Activated naive CD4-positive, alpha-beta T cell treated with anti-CD3 and anti-CD28 coated beads, Interleukin-2, amount 50 U/mL, for 16 hours (primary cell): Measurements from ENCODE around the gene CR1L.
"Not testable (repeated sequence)": the region's sequence is repeated elsewhere in the genome, so short reads cannot be mapped to it uniquely, and the experiment has no call there.

Source experiments
- DNase-seq: peaks from one replicate; pipeline ENCODE4 v3.0.0-alpha.2; 2020

The CR1L gene

DNA sequence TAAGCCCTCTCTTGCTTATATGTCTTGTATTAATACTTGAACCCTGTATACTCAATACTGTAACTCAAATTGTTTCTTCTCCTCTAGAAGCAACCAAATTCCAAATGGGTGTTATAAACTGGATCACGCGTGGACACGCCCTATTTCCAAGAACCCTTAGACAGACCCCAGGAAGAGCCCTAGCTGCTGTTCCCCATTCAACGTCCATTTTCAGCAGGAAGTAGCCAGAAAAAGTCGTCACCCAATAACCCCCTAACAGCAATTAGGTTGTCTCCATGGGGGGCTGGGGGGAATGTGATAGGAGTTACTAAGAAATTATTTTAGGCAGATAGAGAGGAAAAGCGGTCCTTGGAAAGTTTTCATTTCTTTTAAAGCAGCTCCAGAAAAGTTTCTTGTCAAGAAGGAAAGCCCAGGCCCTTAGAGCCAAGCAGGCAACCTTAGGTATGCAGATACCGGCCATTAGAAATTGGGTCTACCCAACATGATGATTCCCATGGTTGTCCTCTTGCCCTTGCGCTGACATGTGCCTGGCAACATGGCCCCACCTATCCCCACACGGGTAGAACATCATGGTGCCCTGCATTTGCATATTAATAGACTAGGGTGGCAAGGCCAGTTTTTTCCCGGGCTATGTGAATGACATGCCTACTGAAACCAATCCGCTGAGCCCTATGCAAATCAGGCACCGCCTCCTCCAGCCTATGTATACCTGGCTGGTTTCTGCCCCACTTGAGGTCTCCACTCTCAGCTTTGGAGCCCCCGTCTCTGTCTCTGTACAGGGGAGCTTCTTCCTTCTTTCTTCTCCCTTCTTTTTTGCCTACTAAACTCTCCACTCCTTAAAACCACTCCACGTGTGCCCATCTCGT, 102.9 kb downstream of the CR1L start:
- DNase-seq, result no peak

DNA sequence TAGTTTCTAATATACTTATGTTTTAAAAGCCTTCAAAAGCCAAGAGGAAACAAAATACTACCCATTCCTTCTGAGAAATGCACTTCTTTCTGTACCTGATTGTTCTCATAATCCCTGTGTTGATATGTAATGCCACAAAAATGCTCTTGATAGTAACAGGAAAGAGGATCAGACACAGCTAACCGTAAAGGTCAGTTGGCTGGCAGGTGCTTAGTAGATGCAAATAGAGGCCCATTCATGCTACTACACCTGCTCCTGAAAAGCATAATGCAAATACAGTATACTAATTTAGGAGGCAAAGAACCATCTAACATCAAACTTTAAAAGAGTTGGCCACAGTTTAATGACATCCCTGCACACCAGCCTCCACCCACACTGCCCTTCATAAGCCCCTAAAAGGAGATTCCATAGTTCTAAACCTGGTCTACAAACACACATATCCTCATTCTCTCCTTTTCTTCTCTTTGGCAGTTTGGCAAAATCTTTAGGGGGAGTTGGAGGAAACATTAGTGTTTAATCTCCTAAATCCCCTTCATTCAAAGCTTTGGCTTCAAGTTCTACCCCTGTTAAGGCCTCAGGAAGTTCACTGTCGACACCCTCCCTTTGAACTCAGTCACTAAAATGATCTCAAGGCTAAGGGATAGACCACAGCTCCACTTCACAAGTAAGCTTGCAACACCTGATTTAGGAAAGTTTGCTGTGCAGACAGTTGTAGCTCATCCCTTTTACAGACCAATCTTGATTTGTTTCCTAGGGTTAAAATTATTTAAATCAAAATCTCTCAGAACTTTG, 104.0 kb downstream of the CR1L start:
- DNase-seq, result no peak

DNA sequence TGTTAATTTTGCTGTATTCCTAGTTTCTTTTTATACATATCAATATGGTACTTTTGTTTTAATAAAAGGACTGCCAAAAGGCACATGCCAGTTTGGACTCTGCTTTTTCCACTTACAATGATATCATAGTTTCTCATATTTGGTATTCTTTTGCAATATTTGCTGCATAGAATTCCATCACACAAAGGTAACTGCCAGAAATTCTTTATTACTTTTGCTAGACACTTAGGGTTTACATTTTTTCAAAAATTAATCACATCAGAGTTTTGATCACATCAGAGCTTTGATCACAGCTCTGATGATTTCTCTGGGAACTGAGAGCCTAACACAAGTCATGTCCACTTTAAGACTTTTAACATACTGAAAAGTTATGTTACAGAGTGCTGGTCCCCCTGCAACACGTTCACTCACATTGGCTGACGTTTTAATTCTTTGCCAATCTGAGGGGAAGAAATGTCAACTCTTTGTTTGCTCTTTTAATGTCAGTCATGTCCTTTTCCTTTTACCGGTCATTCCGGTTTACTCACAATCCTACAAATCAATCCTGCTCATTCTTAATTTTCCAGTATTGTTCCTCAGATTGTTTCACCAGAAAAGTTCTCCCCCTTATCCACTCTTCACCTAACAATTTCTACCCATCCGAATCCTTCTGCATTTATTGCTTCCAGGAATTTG, 105.8 kb downstream of the CR1L start:
- no peak for DNase-seq

- not testable (repeated sequence) for DNase-seq
Measured at GRCh38 chr1:207751463-207751789, 106.5 kb downstream of the CR1L start.

- peak; percentile 95 for DNase-seq
Measured at GRCh38 chr1:207751790-207752455, 107.0 kb downstream of the CR1L start, which contains the start of gene CD46. Gene CD46 (plus strand): TSS chr1:207752054. CDS start chr1:207752213, 159 bp downstream.

GRCh38 chr1:207752456-207752998, 107.6 kb downstream of the CR1L start:
- peak; percentile 42 for DNase-seq

- DNase-seq, result no peak
Measured at GRCh38 chr1:207753611-207754010, 108.7 kb downstream of the CR1L start.

- no peak for DNase-seq
Measured at GRCh38 chr1:207754011-207754410, 109.1 kb downstream of the CR1L start.

DNA sequence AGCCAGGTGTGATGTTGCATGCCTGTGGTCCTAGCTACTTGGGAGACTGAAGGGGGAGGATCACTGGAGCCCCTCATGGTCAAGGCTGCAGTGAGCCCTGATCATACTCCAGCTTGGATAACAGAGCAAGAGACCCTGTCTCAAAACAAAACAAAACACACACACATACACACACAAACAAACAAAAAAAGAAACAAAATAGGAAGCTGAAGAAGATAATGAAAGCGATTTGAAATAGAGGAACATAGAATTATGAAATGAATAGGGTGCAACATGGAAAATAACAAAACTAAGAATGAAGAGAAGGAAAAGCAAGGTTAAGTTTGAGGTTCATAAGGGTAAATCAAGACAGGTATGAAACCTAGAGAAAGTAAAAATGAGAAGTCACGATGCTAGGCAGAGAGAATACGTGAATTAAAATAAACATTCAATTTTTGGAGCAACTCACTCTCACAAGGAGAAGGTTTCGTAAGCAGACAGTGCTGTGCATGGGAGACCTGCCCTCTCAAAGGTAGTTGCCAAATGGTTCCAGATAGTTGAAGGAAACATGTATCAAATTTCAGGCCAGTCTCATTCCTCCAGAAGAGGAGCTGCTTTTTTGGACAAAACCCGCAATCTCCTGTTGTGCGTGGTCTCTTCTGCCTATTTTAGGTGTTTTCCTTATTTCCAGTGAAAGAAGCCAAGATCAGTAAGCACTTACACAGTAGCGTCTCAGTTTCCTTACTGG, 110.2 kb downstream of the CR1L start:
- DNase-seq, result no peak

DNA sequence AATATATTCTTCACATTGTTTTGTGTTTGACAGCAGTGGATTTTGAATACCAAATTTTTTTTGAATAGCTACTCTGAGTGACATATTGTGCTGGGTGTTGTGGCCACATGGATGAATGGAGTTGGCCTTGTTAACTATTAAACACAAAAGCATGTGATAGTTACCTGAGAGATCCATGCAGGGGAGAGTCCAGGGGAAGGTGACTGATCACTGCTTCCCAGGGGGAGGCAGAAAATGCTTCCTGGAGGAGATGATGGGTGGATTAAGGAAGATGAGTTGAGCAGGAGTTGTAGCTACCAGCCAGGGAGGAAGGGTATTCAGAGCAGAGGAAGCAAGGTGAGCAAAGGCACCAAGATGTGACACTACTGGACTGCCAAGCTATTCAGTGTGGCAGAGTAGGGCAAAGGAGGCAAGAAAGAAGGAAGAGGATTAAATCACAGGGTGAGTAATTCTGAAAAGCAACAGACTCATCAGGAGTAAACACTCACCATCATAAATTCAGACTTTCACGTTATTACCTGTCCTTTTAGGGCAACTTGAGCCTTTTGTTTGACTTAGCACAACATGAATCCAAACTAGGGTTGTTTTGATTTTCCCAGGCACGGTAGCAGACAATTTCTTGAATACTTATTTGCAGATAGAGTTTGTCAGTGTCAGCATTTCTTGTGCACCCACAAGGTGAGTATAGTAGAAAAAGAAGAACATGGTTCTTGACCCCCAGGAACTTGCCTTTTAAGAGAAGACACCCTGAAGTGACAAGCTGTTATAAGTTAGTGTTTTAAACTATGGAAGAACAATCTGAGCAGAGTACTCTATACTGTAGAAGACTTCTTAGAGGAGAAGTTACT, 111.1 kb downstream of the CR1L start:
- DNase-seq, result no peak

DNA sequence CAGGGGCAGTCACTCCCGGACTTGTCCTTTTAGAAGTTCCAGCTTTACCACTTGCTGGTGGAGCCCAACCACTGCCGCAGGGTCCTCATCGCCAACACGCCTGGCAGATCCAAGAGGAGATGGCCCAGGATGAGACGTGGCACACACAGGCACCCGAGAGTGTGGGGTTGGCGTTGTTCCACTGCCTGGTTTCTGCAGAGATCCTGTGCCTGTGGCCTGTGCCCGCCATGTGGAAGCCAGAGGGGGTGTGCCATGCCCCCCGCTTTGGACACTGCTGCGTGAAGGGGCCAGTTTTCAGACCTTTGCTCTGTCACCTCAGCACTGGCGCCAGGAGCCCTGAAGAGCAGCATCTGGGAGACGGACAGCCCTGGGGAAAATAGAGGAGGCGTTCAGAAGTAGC, 117.7 kb downstream of the CR1L start:
- DNase-seq, result no peak

DNA sequence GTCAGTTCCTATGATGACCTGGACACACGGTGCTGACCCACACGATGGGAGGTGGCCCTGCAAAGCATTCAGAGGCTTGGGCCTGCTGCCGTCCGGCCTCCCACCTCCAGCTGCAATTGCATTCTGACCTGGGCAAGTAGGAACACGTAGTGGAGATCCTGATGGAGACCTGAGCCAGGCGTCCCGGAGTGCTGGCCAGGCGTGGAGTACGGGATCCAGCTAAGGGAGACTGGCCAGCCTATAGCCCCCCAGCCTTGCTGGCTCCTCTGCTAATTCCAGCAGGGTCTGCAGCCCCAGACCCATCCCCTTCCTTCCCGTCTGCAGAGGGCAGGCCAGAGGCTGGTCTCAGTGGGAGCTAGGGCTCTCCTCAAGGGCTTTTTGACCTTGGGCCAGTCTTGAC, 118.2 kb downstream of the CR1L start:
- DNase-seq, result no peak

DNA sequence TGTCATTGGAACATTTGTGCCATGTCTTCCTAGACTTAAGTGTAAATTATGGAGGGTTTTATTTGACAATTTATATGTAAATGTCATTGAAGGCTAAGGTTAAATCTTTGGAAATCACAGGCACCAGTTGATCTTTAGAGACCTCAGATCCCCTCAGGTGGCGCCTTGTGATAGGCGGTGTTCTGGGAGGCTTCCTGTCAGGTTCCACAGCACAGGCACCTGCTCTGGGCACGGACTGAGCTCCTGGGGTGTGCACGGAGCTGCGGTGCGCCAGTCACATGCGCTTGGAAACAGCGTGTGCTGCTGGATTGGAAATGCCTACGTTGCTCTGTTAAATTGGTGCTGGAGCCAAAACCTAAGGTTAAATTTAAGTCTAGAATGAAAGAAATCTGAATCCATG, 119.0 kb downstream of the CR1L start:
- DNase-seq, result no peak

DNA sequence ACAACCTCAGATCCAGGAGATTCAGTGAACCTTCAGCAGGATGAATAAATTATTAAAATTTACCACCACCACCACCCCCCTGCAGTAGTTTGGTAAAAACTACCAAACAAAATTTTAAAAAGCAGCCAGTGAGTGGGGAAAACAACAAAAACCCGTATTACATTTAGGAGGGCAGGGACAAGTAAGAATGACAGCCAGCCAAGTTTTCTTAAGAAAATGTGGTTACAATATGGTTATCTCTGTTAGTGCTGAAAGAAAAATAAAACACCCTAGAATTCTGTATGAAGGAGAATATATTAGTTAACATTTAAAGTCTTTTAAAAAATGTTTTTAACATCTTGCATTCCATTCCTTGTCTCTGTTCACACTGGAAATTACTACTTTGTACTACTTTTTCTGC, 121.6 kb downstream of the CR1L start:
- no peak for DNase-seq

- DNase-seq, result not testable (repeated sequence)
Measured at GRCh38 chr1:207770514-207770913, 125.6 kb downstream of the CR1L start.
